Activated T-cell treated with anti-CD3 and anti-CD28 coated beads, Interleukin-2, amount 50 U/mL, for 72 hours (primary cell): ENCODE measurements around the gene PEPD. TPM values are rescaled to one million over a fixed set of nuclear protein-coding genes. Genes with fewer than 3 reads are reported as not detected.
A peak's percentile ranks its signal among the peaks of the same experiment; 100 is the strongest.

ENCODE experiments used
- ATAC-seq, 2 donors: fragments of 150-1000 bp; cut with Tn5 transposase; replicated peaks in 1 of 2; 2 replicates each; pipeline ENCODE4 v1.10.0; 2021; ENCODE audit warnings: moderate library complexity in 2 of 2, mild to moderate bottlenecking in 1 of 2
- DNase-seq, 2 donors: peaks; one replicate each; pipeline ENCODE4 v3.0.0; 2021 to 2022; ENCODE audit warnings: mixed read lengths in 1 of 2
- H3K27ac Mint-ChIP-seq: one replicate; pipeline ENCODE4 v1.8.0; 2022; ENCODE audit warnings: mild to moderate bottlenecking, moderate library complexity, mixed read lengths
- H3K27me3 Mint-ChIP-seq: one replicate; pipeline ENCODE4 v1.8.0; 2022; ENCODE audit warnings: low read depth, mixed read lengths
- H3K36me3 Mint-ChIP-seq, 2 donors: one replicate each; pipeline ENCODE4 v1.8.0; 2022; ENCODE audit warnings: mixed read lengths in 2 of 2, mild to moderate bottlenecking in 1 of 2; ENCODE audit not compliant: insufficient read depth in 2 of 2
- H3K4me1 Mint-ChIP-seq: one replicate; pipeline ENCODE4 v1.8.0; 2022; ENCODE audit warnings: low read depth, mixed read lengths
- H3K4me3 Mint-ChIP-seq, 2 donors: one replicate each; pipeline ENCODE4 v1.8.0; 2022; ENCODE audit warnings: mild to moderate bottlenecking in 2 of 2, mixed read lengths in 2 of 2, moderate library complexity in 2 of 2
- H3K9me3 Mint-ChIP-seq, 2 donors: one replicate each; pipeline ENCODE4 v1.8.0; 2022; ENCODE audit warnings: mixed read lengths in 2 of 2
- total RNA-seq, 2 donors: library from RNA; stranded (reverse); gene quantifications; one replicate each; pipeline ENCODE4 v1.2.3, GENCODE V29; 2022

The PEPD gene
- total RNA-seq, 2 donors from 2014 or later: 19.8 to 21.1 TPM

- no peaks in the 10 kb centered on the region for H3K27me3 Mint-ChIP-seq
- peaks cover 38% of the 10 kb centered on the region for H3K4me1 Mint-ChIP-seq
- H3K27ac Mint-ChIP-seq: peak overlapping the region; percentile 3
- H3K4me3 Mint-ChIP-seq: no peak overlapping the region
- H3K36me3 Mint-ChIP-seq: peaks cover 0 to 24% of the 10 kb centered on the region in 2 donors
- no peaks in the 10 kb centered on the region for H3K9me3 Mint-ChIP-seq
- DNase-seq (no peak), ATAC-seq (no peak)
Observed at GRCh38 chr19:33381101-33381500, 140.5 kb downstream of the PEPD start.

DNA sequence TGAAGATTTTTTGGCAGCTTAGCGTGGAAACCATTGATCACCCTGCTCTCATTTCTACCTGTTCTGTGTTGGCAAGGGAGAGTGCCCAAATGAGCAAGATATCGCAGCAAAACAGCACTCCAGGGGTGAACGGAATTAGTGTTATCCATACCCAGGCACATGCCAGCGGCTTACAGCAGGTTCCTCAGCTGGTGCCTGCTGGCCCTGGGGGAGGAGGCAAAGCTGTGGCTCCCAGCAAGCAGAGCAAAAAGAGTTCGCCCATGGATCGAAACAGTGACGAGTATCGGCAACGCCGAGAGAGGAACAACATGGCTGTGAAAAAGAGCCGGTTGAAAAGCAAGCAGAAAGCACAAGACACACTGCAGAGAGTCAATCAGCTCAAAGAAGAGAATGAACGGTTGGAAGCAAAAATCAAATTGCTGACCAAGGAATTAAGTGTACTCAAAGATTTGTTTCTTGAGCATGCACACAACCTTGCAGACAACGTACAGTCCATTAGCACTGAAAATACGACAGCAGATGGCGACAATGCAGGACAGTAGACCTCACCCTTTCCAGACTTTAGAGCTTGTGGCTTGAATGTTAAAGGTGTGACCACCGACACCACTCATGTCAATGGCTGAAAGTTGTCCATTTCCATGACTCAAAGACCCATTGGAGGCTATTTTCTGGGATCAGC lies 142.3 kb downstream of the PEPD start:
- ATAC-seq (no peak), DNase-seq (no peak)
- Mint-ChIP-seq H3K27me3 (no peaks in the 10 kb centered on the region), H3K4me1 (peaks cover 53% of the 10 kb centered on the region), H3K4me3 (no peak overlapping the region), H3K27ac (peak overlapping the region; percentile 62), H3K9me3 (no peaks in the 10 kb centered on the region), H3K36me3 (peaks cover 7 to 36% of the 10 kb centered on the region in 2 donors)

GRCh38 chr19:33377586-33378475 lies 143.8 kb downstream of the PEPD start:
- H3K4me3 Mint-ChIP-seq: no peak overlapping the region
- ATAC-seq: no peak
- no peaks in the 10 kb centered on the region for H3K27me3 Mint-ChIP-seq
- DNase-seq: no peak
- peaks cover 10 to 38% of the 10 kb centered on the region in 2 donors for H3K36me3 Mint-ChIP-seq
- H3K4me1 Mint-ChIP-seq: peaks cover 59% of the 10 kb centered on the region
- no peak overlapping the region for H3K27ac Mint-ChIP-seq
- H3K9me3 Mint-ChIP-seq: no peaks in the 10 kb centered on the region

- H3K27ac Mint-ChIP-seq: peak overlapping the region; percentile 99
- H3K4me1 Mint-ChIP-seq: peaks cover 60% of the 10 kb centered on the region
- DNase-seq (no peak), ATAC-seq (no peak)
- H3K4me3 Mint-ChIP-seq: peak overlapping the region; percentile 92 to 99
- peaks cover 10 to 37% of the 10 kb centered on the region in 2 donors for H3K36me3 Mint-ChIP-seq
- no peaks in the 10 kb centered on the region for H3K9me3 Mint-ChIP-seq
- H3K27me3 Mint-ChIP-seq: no peaks in the 10 kb centered on the region
Observed at GRCh38 chr19:33376941-33377557, 144.5 kb downstream of the PEPD start.

DNA sequence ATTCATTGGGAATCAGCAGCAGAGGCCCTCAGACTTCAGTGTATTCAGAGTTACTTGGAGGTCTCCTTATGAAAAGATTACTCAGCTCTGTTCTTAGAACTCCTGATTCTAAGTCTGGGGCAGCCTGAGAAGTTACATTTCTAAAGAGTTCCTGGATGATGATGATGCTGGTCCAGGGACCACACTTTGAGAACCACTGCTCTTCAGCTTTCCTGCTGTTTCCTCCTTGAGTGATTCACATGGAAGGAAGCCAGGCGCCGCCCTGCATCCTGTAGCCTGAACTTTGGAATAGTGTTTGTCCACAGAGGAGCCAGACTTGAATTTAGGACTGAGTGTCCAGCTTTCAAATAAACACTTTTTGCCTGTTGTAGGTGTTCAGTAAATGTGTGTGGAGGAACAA lies 145.2 kb downstream of the PEPD start:
- Mint-ChIP-seq H3K27ac (peak overlapping the region; percentile 99), H3K36me3 (peaks cover 10 to 36% of the 10 kb centered on the region in 2 donors), H3K4me1 (peaks cover 57% of the 10 kb centered on the region), H3K9me3 (no peaks in the 10 kb centered on the region), H3K4me3 (peak overlapping the region; percentile 92 to 99), H3K27me3 (no peaks in the 10 kb centered on the region)
- no peak for ATAC-seq
- no peak for DNase-seq

DNA sequence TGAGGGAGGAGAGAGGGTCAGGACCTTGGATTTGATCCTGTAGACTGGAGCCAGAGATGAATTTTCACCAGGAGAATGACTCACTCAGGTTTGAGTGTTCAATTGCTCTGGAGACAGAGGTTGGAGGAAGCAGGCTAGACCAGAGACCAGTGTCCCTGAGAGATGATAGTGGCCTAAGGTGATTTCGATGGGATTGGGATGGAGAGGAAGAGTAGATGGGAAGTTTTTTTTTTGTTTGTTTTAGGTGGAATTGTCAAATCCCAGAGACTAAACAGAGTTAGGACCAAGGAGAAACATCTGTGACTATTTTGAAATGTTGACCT lies 145.8 kb downstream of the PEPD start:
- Mint-ChIP-seq H3K4me1 (peaks cover 57% of the 10 kb centered on the region), H3K27ac (peak overlapping the region; percentile 99), H3K36me3 (peaks cover 10 to 33% of the 10 kb centered on the region in 2 donors), H3K9me3 (no peaks in the 10 kb centered on the region), H3K4me3 (peak overlapping the region; percentile 92 to 99), H3K27me3 (no peaks in the 10 kb centered on the region)
- DNase-seq (no peak), ATAC-seq (no peak)

- Mint-ChIP-seq H3K27me3 (no peaks in the 10 kb centered on the region), H3K9me3 (no peaks in the 10 kb centered on the region), H3K36me3 (peaks cover 10 to 32% of the 10 kb centered on the region in 2 donors), H3K4me3 (peak overlapping the region; percentile 92 to 99), H3K4me1 (peaks cover 57% of the 10 kb centered on the region), H3K27ac (peak overlapping the region; percentile 99)
- DNase-seq (no peak), ATAC-seq (no peak)
Observed at GRCh38 chr19:33375156-33375836, 146.3 kb downstream of the PEPD start.

- H3K9me3 Mint-ChIP-seq: no peaks in the 10 kb centered on the region
- H3K4me1 Mint-ChIP-seq: peaks cover 55% of the 10 kb centered on the region
Observed at GRCh38 chr19:33374236-33374714, 147.3 kb downstream of the PEPD start.

DNA sequence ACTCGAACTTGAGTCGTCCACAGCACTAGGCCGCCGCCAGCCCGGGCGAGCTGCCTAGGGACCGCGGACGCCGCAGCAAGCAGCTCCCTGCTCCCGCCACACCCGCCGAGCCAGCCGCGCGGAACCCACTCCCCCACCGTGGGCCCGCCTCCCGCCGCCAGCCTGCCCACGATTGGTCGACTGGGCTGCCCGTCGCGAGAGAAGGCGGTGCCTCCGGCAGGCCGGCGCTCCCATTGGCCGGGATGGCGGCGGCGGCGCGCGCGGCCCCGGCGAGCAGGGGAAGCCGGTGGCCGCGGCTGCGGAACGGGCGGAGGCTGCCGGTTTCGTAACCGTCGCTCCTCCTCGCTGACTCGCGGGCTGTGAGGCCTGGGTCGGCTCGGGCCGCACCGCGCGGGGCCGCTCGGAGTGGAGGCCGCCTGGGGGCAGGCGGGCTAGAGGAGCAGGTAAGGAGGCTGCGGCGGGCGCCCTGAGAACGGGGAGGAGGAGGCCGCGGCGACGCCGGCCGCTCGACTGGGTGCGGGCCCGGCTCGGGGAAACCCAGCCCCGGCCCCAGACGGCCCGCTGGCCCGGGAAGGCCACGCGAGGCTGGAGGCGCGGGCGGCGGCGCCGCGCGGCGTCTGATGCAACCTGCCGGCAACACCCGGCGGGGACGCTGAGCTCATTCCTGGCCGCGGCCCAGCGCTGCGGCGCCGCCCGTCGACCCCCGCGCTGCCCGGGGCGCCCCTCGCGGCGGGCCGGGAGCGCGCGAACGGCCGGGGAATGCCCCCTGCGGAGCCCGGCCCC lies 147.9 kb downstream of the PEPD start, which contains the start of gene CEBPG:
Gene CEBPG (plus strand): TSS at position 257 of the 783 bp plus-strand sequence. CDS start 5,531 bp downstream, outside the sequence.
- Mint-ChIP-seq H3K4me1 (peaks cover 49% of the 10 kb centered on the region), H3K9me3 (no peaks in the 10 kb centered on the region)

More at GRCh38 chr19:33374236-33374714, 147.3 kb downstream of the PEPD start:
- H3K27me3 Mint-ChIP-seq: no peaks in the 10 kb centered on the region
- ATAC-seq (no peak), DNase-seq (peak; percentile 23 to 34)
- peaks cover 10 to 26% of the 10 kb centered on the region in 2 donors for H3K36me3 Mint-ChIP-seq
- H3K4me3 Mint-ChIP-seq: peak overlapping the region; percentile 92 to 99
- peak overlapping the region; percentile 99 for H3K27ac Mint-ChIP-seq

GRCh38 chr19:33370783-33371182 lies 150.8 kb downstream of the PEPD start:
- ATAC-seq: no peak
- Mint-ChIP-seq H3K4me1 (peaks cover 29% of the 10 kb centered on the region), H3K4me3 (no peak overlapping the region), H3K36me3 (peaks cover 7 to 11% of the 10 kb centered on the region in 2 donors), H3K27ac (no peak overlapping the region), H3K9me3 (no peaks in the 10 kb centered on the region), H3K27me3 (peaks cover 5% of the 10 kb centered on the region)
- no peak for DNase-seq

More for the DNA sequence above, 147.9 kb downstream of the PEPD start, which contains the start of gene CEBPG:
- peaks cover 10 to 19% of the 10 kb centered on the region in 2 donors for H3K36me3 Mint-ChIP-seq
- ATAC-seq (peak; percentile 88 to 90), DNase-seq (peak; percentile 94 to 98)
- no peaks in the 10 kb centered on the region for H3K27me3 Mint-ChIP-seq
- H3K4me3 Mint-ChIP-seq: peak within 1 kb of the TSS; percentile 92 to 99
- H3K27ac Mint-ChIP-seq: peak within 1 kb of the TSS; percentile 99

DNA sequence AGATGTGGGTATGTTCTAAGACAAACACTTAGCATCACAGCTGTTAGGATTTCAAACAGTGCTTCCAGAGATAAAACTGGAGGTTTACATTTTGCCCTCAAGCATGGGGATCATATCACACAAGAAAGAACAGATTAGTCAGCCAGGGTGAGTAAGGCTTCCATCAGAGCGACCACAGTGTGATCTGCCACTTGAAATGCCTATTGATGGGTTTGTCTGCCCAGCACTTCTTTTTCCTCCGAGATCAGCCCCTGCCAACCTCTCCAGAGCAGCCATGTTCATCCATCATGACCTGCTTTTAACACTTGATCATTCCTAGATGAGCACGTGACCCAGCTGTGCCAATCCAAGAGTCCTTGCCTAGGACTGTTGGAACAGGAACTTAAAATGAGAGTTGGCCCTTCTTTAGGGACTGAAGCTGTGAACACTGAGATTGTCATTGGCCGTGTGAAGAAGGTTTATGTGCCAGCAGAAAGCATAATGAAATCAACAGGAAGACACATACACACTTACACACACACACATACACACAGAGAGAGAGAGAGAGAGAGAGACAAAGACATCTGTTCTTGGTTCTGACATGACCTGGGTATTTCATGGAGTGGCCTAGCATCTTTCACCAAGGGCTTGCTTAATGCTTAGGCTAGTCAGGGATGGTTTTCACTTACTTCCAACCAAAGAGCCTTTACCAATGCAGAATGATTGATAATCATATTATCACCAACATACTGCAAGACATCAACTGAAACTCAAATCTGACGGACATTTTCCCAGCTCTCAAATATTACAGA lies 153.3 kb downstream of the PEPD start:
- Mint-ChIP-seq H3K9me3 (no peaks in the 10 kb centered on the region), H3K4me3 (no peak overlapping the region), H3K27ac (no peak overlapping the region), H3K4me1 (peaks cover 15% of the 10 kb centered on the region), H3K36me3 (no peaks in the 10 kb centered on the region), H3K27me3 (peaks cover 5% of the 10 kb centered on the region)
- ATAC-seq: peak; percentile 61 to 66
- peak in 1 of 2 donors; percentile 17 for DNase-seq
